ENCODE results near the gene FLNB. TPM values are rescaled to one million over a fixed set of nuclear protein-coding genes. Genes with fewer than 3 reads are reported as not detected.

FLNB gene
- total and polyA plus RNA-seq, 2 of the 4 experiments (the other 2 are of a cell fraction): 78.0 to 136 TPM

DNA sequence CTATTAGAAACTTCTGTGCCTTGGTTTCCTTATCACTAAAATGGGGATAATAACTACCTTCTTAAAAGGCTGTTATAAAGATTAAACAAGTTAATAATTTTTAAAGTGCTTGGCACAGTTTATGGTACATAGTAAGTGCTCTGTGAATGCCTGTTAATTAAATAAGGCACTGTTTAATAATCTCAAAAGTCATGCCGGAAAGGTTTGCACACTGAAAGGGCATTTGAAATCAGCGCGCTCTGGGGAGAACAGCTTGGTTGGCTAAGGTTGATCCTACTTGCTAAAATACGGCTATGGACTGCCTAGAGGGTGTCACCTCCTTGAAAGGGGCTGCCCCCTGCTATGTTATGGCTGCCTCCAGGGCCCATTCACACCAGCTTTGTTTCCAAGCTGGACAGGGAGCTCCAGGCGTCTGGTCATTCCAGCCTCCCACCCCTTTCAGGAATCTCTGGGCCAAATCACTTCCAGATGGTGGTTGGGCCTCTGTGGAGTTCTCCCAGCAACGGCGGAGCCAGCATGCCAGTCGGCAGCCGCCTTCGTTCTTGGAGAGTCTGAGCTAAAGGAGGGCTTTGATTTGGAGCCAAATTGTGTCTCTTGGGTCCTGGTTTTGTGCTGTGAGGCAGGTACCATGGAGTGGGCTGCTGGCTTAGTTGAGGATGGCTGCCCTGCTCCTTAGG, 5.9 kb downstream of the FLNB start:
- H3K27ac ChIP-seq (ENCODE audit: insufficient read depth, low read length): peak overlapping the region; percentile 40; the same call in 1 of the 2 replicates
- POLR2A ChIA-PET (ENCODE audit: unreplicated experiment): interaction anchor here (0.6 kb wide), 1 partner anchor 9 kb away, joined by 3 read pairs; no protein-coding TSS in a partner anchor
- H2AK9ac ChIP-seq (replicated peaks; ENCODE audit: low read depth, low read length, poor library complexity): peak overlapping the region; percentile 38
- no TSS peak for BruUV-seq (replicated peaks)
- H2BK20ac ChIP-seq (ENCODE audit: low read depth, low read length): peak overlapping the region; percentile 32
- H3K27me3 ChIP-seq (ENCODE audit: control insufficient read depth, insufficient read depth, low read length): no peaks in the 10 kb centered on the region
- H4K5ac ChIP-seq (ENCODE audit: low read depth, low read length): no peak overlapping the region; the same call in 1 of the 2 replicates
- H3K56ac ChIP-seq (ENCODE audit: extremely low read depth, insufficient read depth, low read length): no peak overlapping the region
- peak overlapping the region; percentile 76 for H3K4ac ChIP-seq (ENCODE audit: low read depth, low read length)
- H4K91ac ChIP-seq (ENCODE audit: insufficient read depth, low read depth, low read length): peak overlapping the region; percentile 26
- H3K9ac ChIP-seq (ENCODE audit: low read depth, low read length): no peak overlapping the region; the same call in 1 of the 2 replicates
- TF ChIP-seq MAFK (IDR thresholded peaks at IDR 0.05; ENCODE audit: low read depth, low read length): no peak
- peak; percentile 24; the same call in 1 of the 2 replicates for TF ChIP-seq RAD21 (IDR thresholded peaks at IDR 0.05; ENCODE audit: low read length)
- peak; percentile 21 for TF ChIP-seq SMC3 (IDR thresholded peaks at IDR 0.05; ENCODE audit: low read depth, low read length)
- TF ChIP-seq MXI1 (IDR thresholded peaks at IDR 0.05; ENCODE audit: borderline replicate concordance, low read depth, low read length): peak; percentile 43; the same call in 1 of the 2 replicates
- TF ChIP-seq RFX5 (IDR thresholded peaks at IDR 0.05; ENCODE audit: low read depth, low read length): 0 out of 2 replicates have a peak, but pooled peaks have one; percentile 33
- TF ChIP-seq MAZ (IDR thresholded peaks at IDR 0.05; ENCODE audit: borderline replicate concordance, low read depth, low read length): peak; percentile 36; the same call in 1 of the 2 replicates
- TF ChIP-seq, protein P1, sequence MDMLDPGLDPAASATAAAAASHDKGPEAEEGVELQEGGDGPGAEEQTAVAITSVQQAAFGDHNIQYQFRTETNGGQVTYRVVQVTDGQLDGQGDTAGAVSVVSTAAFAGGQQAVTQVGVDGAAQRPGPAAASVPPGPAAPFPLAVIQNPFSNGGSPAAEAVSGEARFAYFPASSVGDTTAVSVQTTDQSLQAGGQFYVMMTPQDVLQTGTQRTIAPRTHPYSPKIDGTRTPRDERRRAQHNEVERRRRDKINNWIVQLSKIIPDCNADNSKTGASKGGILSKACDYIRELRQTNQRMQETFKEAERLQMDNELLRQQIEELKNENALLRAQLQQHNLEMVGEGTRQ (IDR thresholded peaks at IDR 0.05; ENCODE audit: low read depth, low read length): no peak
- no CpG with 5 or more reads among the region's 10 CpGs for WGBS, 2 experiments (ENCODE audit: extremely low coverage in 2 of 2, insufficient read length in 1 of 2)
- H4K20me1 ChIP-seq (ENCODE audit: insufficient read depth, low read length): peaks cover 93% of the 10 kb centered on the region
- in situ Hi-C loops (cut with MboI; ENCODE audit: low sequenced_read_pairs): no loop called here
- H4K8ac ChIP-seq (ENCODE audit: low read depth in 2 of 2, low read length in 2 of 2): peak overlapping the region in 1 of 2 experiments; percentile 68; a peak in 1 of 4 replicates
- H3K4me1 ChIP-seq (ENCODE audit: control insufficient read depth, insufficient read depth, low read length): peaks cover 25% of the 10 kb centered on the region
- peaks cover 0 to 95% of the 10 kb centered on the region in 2 experiments; a peak in 2 of 4 replicates for H3K79me1 ChIP-seq (ENCODE audit: low read depth in 1 of 2, low read length in 2 of 2)
- dilution Hi-C loops (cut with HindIII; ENCODE audit: low sequenced_read_pairs, unreplicated experiment): no loop called here
- peaks cover 41% of the 10 kb centered on the region for H3K9me1 ChIP-seq (ENCODE audit: insufficient read depth, low read length)
- H2BK120ac ChIP-seq (ENCODE audit: low read depth, low read length): peak overlapping the region; percentile 41; the same call in 1 of the 2 replicates
- ATAC-seq (ENCODE audit: low read depth) (peak; percentile 65), DNase-seq (peak; percentile 90)
- H3K36me3 ChIP-seq (ENCODE audit: control insufficient read depth, insufficient read depth, low read length): peaks cover 5% of the 10 kb centered on the region; the same call in 1 of the 2 replicates
- CTCF ChIA-PET: interaction anchor here (0.6 kb wide), 1 partner anchor 163 kb away, joined by 3 read pairs; no protein-coding TSS in a partner anchor
- peak overlapping the region; percentile 68; the same call in 1 of the 2 replicates for H3K23ac ChIP-seq (ENCODE audit: low read depth, low read length)
- no peak overlapping the region for H2BK5ac ChIP-seq (ENCODE audit: low read depth, low read length, poor library complexity, severe bottlenecking)
- peak overlapping the region; percentile 57; the same call in 1 of the 2 replicates for H2AK5ac ChIP-seq (ENCODE audit: low read depth, low read length)
- H3K4me2 ChIP-seq (ENCODE audit: low read depth, low read length): peak overlapping the region; percentile 62
- no peak overlapping the region for H3K4me3 ChIP-seq (ENCODE audit: insufficient read depth, low read depth, low read length)
- no peak overlapping the region for H2BK15ac ChIP-seq (ENCODE audit: low read depth, low read length)
- H3K18ac ChIP-seq (ENCODE audit: low read depth, low read length): no peak overlapping the region; the same call in 1 of the 2 replicates
- intact Hi-C loops (cut with micrococcal nuclease): no loop called here
- H3K9me3 ChIP-seq (ENCODE audit: control insufficient read depth, insufficient read depth, low read length): no peaks in the 10 kb centered on the region
- peak overlapping the region; percentile 38 for H3K14ac ChIP-seq (replicated peaks; ENCODE audit: low read depth, low read length)
- peak overlapping the region; percentile 9 for H2AFZ ChIP-seq (replicated peaks; ENCODE audit: low read length, poor library complexity)
